NOMO-1 treated with DMSO at 0.1 percent for 48 hours (cell line): ENCODE results near the gene PHF21A.

ENCODE experiments used
- DNase-seq: peaks from one replicate; lab custom pipeline; 2025; ENCODE audit not compliant: unreplicated experiment; lab: John Stamatoyannopoulos, UW

PHF21A gene

GRCh38 chr11:45887587-45887986 is 233.7 kb downstream of the PHF21A start:
- DNase-seq: no peak

GRCh38 chr11:45886816-45887520 is 234.3 kb downstream of the PHF21A start:
- DNase-seq: no peak

- DNase-seq: no peak
Observed at GRCh38 chr11:45885921-45886721, 235.1 kb downstream of the PHF21A start.

- peak; percentile 47 for DNase-seq
Observed at GRCh38 chr11:45885274-45885920, 235.9 kb downstream of the PHF21A start, which contains the start of gene MAPK8IP1. Gene MAPK8IP1 (plus strand): TSS chr11:45885651. CDS start chr11:45885821, 170 bp downstream.

- DNase-seq: no peak
Observed at GRCh38 chr11:45884596-45885185, 236.6 kb downstream of the PHF21A start.
